Type B pancreatic cell (in vitro differentiated cells): Measurements from ENCODE around the gene CKS2. TPM values are rescaled to one million over a fixed set of nuclear protein-coding genes. Genes with fewer than 3 reads are reported as not detected.
"Not testable (repeated sequence)": the region's sequence is repeated elsewhere in the genome, so short reads cannot be mapped to it uniquely, and the experiment has no call there.

Source experiments
- DNase-seq: peaks from one replicate; pipeline ENCODE4 v3.0.0; 2021; ENCODE audit warnings: mixed read lengths; ENCODE audit not compliant: unreplicated experiment; ENCODE audit errors: extremely low spot score
- H3K27ac Mint-ChIP-seq: 2 replicates; pipeline ENCODE4 v1.8.0; 2021; ENCODE audit warnings: mild to moderate bottlenecking, mixed read lengths
- H3K27me3 Mint-ChIP-seq: 2 replicates; pipeline ENCODE4 v1.8.0; 2021; ENCODE audit warnings: mixed read lengths
- H3K36me3 Mint-ChIP-seq: 2 replicates; pipeline ENCODE4 v1.8.0; 2021; ENCODE audit warnings: mixed read lengths
- H3K4me1 Mint-ChIP-seq: one replicate; pipeline ENCODE4 v1.8.0; 2021; ENCODE audit warnings: mixed read lengths; ENCODE audit not compliant: unreplicated experiment
- H3K4me3 Mint-ChIP-seq: 2 replicates; pipeline ENCODE4 v1.8.0; 2021; ENCODE audit warnings: mild to moderate bottlenecking, mixed read lengths
- H3K9me3 Mint-ChIP-seq: 2 replicates; pipeline ENCODE4 v1.8.0; 2021; ENCODE audit warnings: mixed read lengths
- CTCF ChIP-seq: fragments of 200-600 bp; sonication (generic); conservative IDR thresholded peaks from 2 replicates; pipeline ENCODE4 v1.5.0; 2021; ENCODE audit warnings: antibody characterized with exemption, mild to moderate bottlenecking
- total RNA-seq: library from RNA; stranded (reverse); gene quantifications from 2 replicates; pipeline ENCODE4 v1.2.1, GENCODE V29; 2021; ENCODE audit warnings: low replicate concordance

CKS2 gene
- total RNA-seq, 1 donor from 2014 or later, result 115 TPM

- no peak for TF ChIP-seq CTCF
- Mint-ChIP-seq H3K4me3 (no peak overlapping the region), H3K36me3 (peaks cover 32% of the 10 kb centered on the region), H3K4me1 (peaks cover 10% of the 10 kb centered on the region), H3K27me3 (no peaks in the 10 kb centered on the region), H3K9me3 (peaks cover 4% of the 10 kb centered on the region), H3K27ac (no peak overlapping the region)
- DNase-seq, result no peak
Observed at GRCh38 chr9:89330513-89330912, 19.5 kb downstream of the CKS2 start.

- TF ChIP-seq CTCF, result no peak
- H3K27ac Mint-ChIP-seq, result no peak overlapping the region
- DNase-seq, result no peak
- H3K9me3 Mint-ChIP-seq, result no peaks in the 10 kb centered on the region
- H3K36me3 Mint-ChIP-seq, result peaks cover 67% of the 10 kb centered on the region
- no peaks in the 10 kb centered on the region for H3K4me1 Mint-ChIP-seq
- no peak overlapping the region for H3K4me3 Mint-ChIP-seq
- H3K27me3 Mint-ChIP-seq, result no peaks in the 10 kb centered on the region
Observed at GRCh38 chr9:89339807-89340206, 28.8 kb downstream of the CKS2 start.

- TF ChIP-seq CTCF, result no peak
- Mint-ChIP-seq H3K36me3 (peaks cover 71% of the 10 kb centered on the region), H3K9me3 (no peaks in the 10 kb centered on the region), H3K27ac (no peak overlapping the region), H3K27me3 (no peaks in the 10 kb centered on the region), H3K4me1 (no peaks in the 10 kb centered on the region), H3K4me3 (no peak overlapping the region)
- DNase-seq, result no peak
Observed at GRCh38 chr9:89340332-89340731, 29.3 kb downstream of the CKS2 start.

GRCh38 chr9:89342213-89342612, 31.2 kb downstream of the CKS2 start:
- Mint-ChIP-seq H3K36me3 (peaks cover 80% of the 10 kb centered on the region), H3K27ac (no peak overlapping the region), H3K4me1 (no peaks in the 10 kb centered on the region), H3K9me3 (no peaks in the 10 kb centered on the region), H3K4me3 (no peak overlapping the region), H3K27me3 (no peaks in the 10 kb centered on the region)
- no peak for DNase-seq
- no peak for TF ChIP-seq CTCF

- Mint-ChIP-seq H3K36me3 (peaks cover 76% of the 10 kb centered on the region), H3K27me3 (no peaks in the 10 kb centered on the region), H3K4me3 (no peak overlapping the region), H3K9me3 (no peaks in the 10 kb centered on the region), H3K4me1 (no peaks in the 10 kb centered on the region), H3K27ac (no peak overlapping the region)
- no peak for TF ChIP-seq CTCF
- DNase-seq, result no peak
Observed at GRCh38 chr9:89342948-89343347, 32.0 kb downstream of the CKS2 start.

- not testable (repeated sequence) for H3K4me3 Mint-ChIP-seq, DNase-seq, H3K4me1 Mint-ChIP-seq, H3K27me3 Mint-ChIP-seq, H3K9me3 Mint-ChIP-seq, H3K27ac Mint-ChIP-seq
- peaks cover 76% of the 10 kb centered on the region for H3K36me3 Mint-ChIP-seq
Observed at GRCh38 chr9:89343812-89344211, 32.8 kb downstream of the CKS2 start.
